Measurements from ENCODE around the gene RAP1B. TPM values are rescaled to one million over a fixed set of nuclear protein-coding genes. Genes with fewer than 3 reads are reported as not detected.

Gene RAP1B
- total RNA-seq (ENCODE audit: low replicate concordance), result 256 and 294 TPM in 2 replicates

GRCh38 chr12:68610370-68611093, at the start of gene RAP1B:
Gene RAP1B, plus strand, starts transcription at chr12:68610899. Its CDS starts 37,826 bp downstream, at chr12:68648725.
- TF ChIP-seq, protein P1, sequence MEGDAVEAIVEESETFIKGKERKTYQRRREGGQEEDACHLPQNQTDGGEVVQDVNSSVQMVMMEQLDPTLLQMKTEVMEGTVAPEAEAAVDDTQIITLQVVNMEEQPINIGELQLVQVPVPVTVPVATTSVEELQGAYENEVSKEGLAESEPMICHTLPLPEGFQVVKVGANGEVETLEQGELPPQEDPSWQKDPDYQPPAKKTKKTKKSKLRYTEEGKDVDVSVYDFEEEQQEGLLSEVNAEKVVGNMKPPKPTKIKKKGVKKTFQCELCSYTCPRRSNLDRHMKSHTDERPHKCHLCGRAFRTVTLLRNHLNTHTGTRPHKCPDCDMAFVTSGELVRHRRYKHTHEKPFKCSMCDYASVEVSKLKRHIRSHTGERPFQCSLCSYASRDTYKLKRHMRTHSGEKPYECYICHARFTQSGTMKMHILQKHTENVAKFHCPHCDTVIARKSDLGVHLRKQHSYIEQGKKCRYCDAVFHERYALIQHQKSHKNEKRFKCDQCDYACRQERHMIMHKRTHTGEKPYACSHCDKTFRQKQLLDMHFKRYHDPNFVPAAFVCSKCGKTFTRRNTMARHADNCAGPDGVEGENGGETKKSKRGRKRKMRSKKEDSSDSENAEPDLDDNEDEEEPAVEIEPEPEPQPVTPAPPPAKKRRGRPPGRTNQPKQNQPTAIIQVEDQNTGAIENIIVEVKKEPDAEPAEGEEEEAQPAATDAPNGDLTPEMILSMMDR (IDR thresholded peaks at IDR 0.05; ENCODE audit: insufficient read depth, low read length), result no peak
- peak within 1 kb of the TSS; percentile 92 for H3K4me3 ChIP-seq (ENCODE audit: low read depth, low read length)
- DNase-seq (ENCODE audit: low read depth), result peak; percentile 89

- H3K4me3 ChIP-seq (ENCODE audit: low read depth, low read length), result no peak overlapping the region
- TF ChIP-seq, protein P1 (IDR thresholded peaks at IDR 0.05; ENCODE audit: insufficient read depth, low read length), result no peak
- DNase-seq (ENCODE audit: low read depth), result no peak
Measured at GRCh38 chr12:68561830-68562229, 48.9 kb upstream of the RAP1B start.

DNA sequence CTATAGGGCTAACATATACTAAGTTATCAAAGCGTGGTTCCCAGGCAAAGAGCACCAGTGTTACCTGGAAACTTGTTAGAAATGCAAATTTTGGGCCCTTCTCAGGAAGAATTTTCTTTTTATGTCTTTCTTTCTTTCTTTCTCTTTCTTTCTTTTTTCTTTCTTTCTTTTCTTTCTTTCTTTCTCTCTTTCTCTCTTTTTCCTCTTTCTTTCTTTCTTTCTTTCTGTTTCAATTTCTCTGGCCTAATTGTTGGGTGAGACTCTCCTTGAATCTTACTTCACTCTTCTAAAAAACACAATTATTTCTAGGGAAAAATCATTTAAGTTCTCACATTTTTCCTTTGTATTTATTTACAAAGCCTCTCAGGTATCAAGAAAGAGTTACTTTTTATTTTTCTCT, 46.5 kb upstream of the RAP1B start:
- no peak for DNase-seq (ENCODE audit: low read depth)
- TF ChIP-seq, protein P1 (IDR thresholded peaks at IDR 0.05; ENCODE audit: insufficient read depth, low read length), result no peak
- H3K4me3 ChIP-seq (ENCODE audit: low read depth, low read length), result no peak overlapping the region

DNA sequence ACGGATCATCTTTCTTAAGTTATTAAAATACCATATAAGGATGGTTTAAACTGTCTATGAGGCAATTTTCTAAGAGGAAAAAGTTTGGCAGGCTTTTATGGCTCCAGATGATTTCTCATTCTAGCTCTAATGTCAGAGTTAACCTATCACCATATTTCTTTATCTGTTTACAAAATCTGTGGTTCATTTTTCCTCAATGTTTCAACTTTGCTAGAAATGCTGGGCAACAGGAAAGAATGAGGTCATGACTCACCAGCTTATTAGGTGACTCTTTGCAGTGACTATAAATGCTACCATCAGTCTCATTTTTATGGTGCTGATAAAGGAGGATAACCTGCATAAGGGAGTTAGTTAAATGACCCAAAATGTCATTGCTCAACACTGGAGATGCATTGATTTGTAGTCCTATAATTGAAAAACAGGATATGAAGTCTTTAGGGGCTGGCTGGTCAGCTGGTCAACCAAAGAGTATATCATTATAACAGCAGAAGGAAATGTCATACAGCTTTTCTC, 45.3 kb upstream of the RAP1B start:
- no peak overlapping the region for H3K4me3 ChIP-seq (ENCODE audit: low read depth, low read length)
- TF ChIP-seq, protein P1 (IDR thresholded peaks at IDR 0.05; ENCODE audit: insufficient read depth, low read length), result no peak
- peak; percentile 83 for DNase-seq (ENCODE audit: low read depth)

- no peak for DNase-seq (ENCODE audit: low read depth)
- no peak overlapping the region for H3K4me3 ChIP-seq (ENCODE audit: low read depth, low read length)
- TF ChIP-seq, protein P1 (IDR thresholded peaks at IDR 0.05; ENCODE audit: insufficient read depth, low read length), result no peak
Measured at GRCh38 chr12:68568922-68569569, 41.7 kb upstream of the RAP1B start.

DNA sequence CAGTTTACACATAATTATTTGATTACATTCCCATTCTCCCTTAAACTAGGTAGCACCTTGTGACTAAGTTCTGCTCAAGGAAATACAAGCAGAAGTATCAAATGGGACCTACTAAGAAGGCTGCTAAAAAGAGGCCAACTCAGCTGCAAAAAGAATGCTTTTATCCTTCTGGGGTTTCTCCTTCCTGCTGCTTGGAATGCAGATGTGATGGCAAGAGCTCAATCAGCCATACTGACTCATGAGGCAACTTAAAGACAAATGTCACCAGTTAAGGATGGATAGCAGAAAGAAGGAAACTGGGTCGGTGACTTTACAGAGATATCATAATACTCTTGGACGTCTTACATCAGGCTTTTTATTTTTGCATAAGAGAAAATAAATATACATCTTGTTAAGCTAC, 38.0 kb upstream of the RAP1B start:
- TF ChIP-seq, protein P1 (IDR thresholded peaks at IDR 0.05; ENCODE audit: insufficient read depth, low read length), result no peak
- peak; percentile 30 for DNase-seq (ENCODE audit: low read depth)
- no peak overlapping the region for H3K4me3 ChIP-seq (ENCODE audit: low read depth, low read length)
